Measurements from ENCODE around the gene GP1BA.

The GP1BA gene

DNA sequence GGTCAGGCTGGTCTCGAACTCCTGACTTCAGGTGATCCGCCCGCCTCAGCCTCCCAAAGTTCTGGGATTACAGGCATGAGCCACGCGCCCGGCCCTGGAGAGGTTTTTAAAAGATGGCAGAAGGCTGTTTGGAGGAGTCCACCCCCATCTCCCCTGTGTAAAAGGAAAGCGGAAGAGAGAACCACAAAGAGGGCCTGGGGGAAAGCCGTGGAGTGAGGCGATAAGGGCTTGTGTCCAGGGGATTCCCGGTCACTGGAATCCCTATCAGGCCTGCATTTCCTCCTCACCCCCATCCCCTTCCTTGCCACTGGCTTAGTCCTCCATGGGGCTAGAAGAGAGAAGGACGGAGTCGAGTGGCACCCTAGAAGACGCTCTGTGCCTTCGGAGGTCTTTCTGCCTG is at the start of gene GP1BA:
TSS of gene GP1BA (plus strand) at position 315 of the 400 bp plus-strand sequence. CDS start 328 bp downstream, outside the sequence.
- Histone ChIP-seq H3K27ac (ENCODE audit: low read length) (no peak within 1 kb of the TSS), H3K27me3 (ENCODE audit: low read depth, low read length) (no peaks in the 10 kb centered on the region), H3K4me3 (ENCODE audit: low read depth in 1 of 2, low read length in 2 of 2) (no peak within 1 kb of the TSS), H3K9me3 (ENCODE audit: control insufficient read depth in 1 of 2, low read length in 2 of 2) (no peaks in the 10 kb centered on the region), H3K4me1 (ENCODE audit: control insufficient read depth in 1 of 2, insufficient read depth in 2 of 2, low read length in 2 of 2) (peaks cover 0 to 9% of the 10 kb centered on the region in 2 donors), H3K36me3 (ENCODE audit: control insufficient read depth in 1 of 2, insufficient read depth in 2 of 2, low read length in 2 of 2) (peaks cover 5 to 14% of the 10 kb centered on the region in 2 donors)

DNA sequence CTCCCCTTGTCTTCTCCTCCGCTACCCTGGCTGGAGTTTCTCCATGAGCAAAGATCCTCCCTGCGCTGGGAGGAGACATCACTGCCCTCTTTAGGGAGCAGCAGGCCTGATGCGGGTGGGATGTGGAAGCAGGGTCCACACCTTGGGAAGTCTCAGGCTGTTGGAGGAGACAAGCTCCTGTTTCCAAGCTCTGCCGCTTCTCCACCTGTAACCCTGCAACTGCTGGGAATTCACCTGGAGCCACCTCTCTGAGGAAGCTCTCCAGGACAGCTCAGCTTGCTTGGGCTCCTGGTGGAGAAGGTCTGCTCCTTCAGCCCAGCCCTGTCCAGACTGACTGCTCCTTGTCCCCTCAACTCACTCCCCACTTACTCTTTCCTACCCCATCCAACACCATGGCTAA is 47.6 kb upstream of the GP1BA start:
- peaks cover 0 to 6% of the 10 kb centered on the region in 2 donors for H3K4me1 ChIP-seq (ENCODE audit: control insufficient read depth in 1 of 2, insufficient read depth in 2 of 2, low read length in 2 of 2)
- H3K36me3 ChIP-seq (ENCODE audit: control insufficient read depth in 1 of 2, insufficient read depth in 2 of 2, low read length in 2 of 2), result peaks cover 30 to 60% of the 10 kb centered on the region in 2 donors
- H3K27me3 ChIP-seq (ENCODE audit: low read depth, low read length), result no peaks in the 10 kb centered on the region
- no peak overlapping the region for H3K27ac ChIP-seq (ENCODE audit: low read length)
- H3K9me3 ChIP-seq (ENCODE audit: control insufficient read depth in 1 of 2, low read length in 2 of 2), result no peaks in the 10 kb centered on the region
- H3K4me3 ChIP-seq (ENCODE audit: low read depth in 1 of 2, low read length in 2 of 2), result no peak overlapping the region

GRCh38 chr17:4886830-4887229 is 45.2 kb upstream of the GP1BA start:
- H3K4me3 ChIP-seq (ENCODE audit: low read depth in 1 of 2, low read length in 2 of 2), result no peak overlapping the region
- H3K9me3 ChIP-seq (ENCODE audit: control insufficient read depth in 1 of 2, low read length in 2 of 2), result no peaks in the 10 kb centered on the region
- H3K4me1 ChIP-seq (ENCODE audit: control insufficient read depth in 1 of 2, insufficient read depth in 2 of 2, low read length in 2 of 2), result peaks cover 0 to 1% of the 10 kb centered on the region in 2 donors
- H3K36me3 ChIP-seq (ENCODE audit: control insufficient read depth in 1 of 2, insufficient read depth in 2 of 2, low read length in 2 of 2), result peaks cover 44 to 66% of the 10 kb centered on the region in 2 donors
- H3K27me3 ChIP-seq (ENCODE audit: low read depth, low read length), result no peaks in the 10 kb centered on the region
- no peak overlapping the region for H3K27ac ChIP-seq (ENCODE audit: low read length)

DNA sequence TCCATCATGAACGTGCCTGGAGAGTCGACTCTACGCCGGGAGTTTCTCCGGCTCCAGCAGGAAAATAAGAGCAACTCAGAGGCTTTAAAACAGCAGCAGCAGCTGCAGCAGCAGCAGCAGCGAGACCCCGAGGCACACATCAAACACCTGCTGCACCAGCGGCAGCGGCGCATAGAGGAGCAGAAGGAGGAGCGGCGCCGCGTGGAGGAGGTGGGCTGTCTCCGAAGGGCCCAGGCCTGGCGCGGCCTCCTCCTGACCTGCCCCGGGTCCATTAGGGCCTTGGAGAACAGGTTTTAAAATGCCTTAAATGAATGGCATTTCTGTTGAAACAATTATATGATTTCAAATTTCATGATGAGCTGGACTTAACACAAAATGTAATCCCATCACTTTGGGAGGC is 44.5 kb upstream of the GP1BA start:
- H3K27ac ChIP-seq (ENCODE audit: low read length), result no peak overlapping the region
- H3K27me3 ChIP-seq (ENCODE audit: low read depth, low read length), result no peaks in the 10 kb centered on the region
- H3K9me3 ChIP-seq (ENCODE audit: control insufficient read depth in 1 of 2, low read length in 2 of 2), result no peaks in the 10 kb centered on the region
- H3K4me1 ChIP-seq (ENCODE audit: control insufficient read depth in 1 of 2, insufficient read depth in 2 of 2, low read length in 2 of 2), result no peaks in the 10 kb centered on the region
- H3K4me3 ChIP-seq (ENCODE audit: low read depth in 1 of 2, low read length in 2 of 2), result no peak overlapping the region
- peaks cover 46 to 74% of the 10 kb centered on the region in 2 donors for H3K36me3 ChIP-seq (ENCODE audit: control insufficient read depth in 1 of 2, insufficient read depth in 2 of 2, low read length in 2 of 2)

GRCh38 chr17:4891411-4892410 is 40.4 kb upstream of the GP1BA start:
- no peaks in the 10 kb centered on the region for H3K9me3 ChIP-seq (ENCODE audit: control insufficient read depth in 1 of 2, low read length in 2 of 2)
- H3K27ac ChIP-seq (ENCODE audit: low read length), result no peak overlapping the region
- no peaks in the 10 kb centered on the region for H3K4me1 ChIP-seq (ENCODE audit: control insufficient read depth in 1 of 2, insufficient read depth in 2 of 2, low read length in 2 of 2)
- peaks cover 44 to 85% of the 10 kb centered on the region in 2 donors for H3K36me3 ChIP-seq (ENCODE audit: control insufficient read depth in 1 of 2, insufficient read depth in 2 of 2, low read length in 2 of 2)
- H3K27me3 ChIP-seq (ENCODE audit: low read depth, low read length), result no peaks in the 10 kb centered on the region
- H3K4me3 ChIP-seq (ENCODE audit: low read depth in 1 of 2, low read length in 2 of 2), result no peak overlapping the region

GRCh38 chr17:4892499-4893221 is 39.4 kb upstream of the GP1BA start:
- H3K27me3 ChIP-seq (ENCODE audit: low read depth, low read length), result no peaks in the 10 kb centered on the region
- no peaks in the 10 kb centered on the region for H3K4me1 ChIP-seq (ENCODE audit: control insufficient read depth in 1 of 2, insufficient read depth in 2 of 2, low read length in 2 of 2)
- H3K9me3 ChIP-seq (ENCODE audit: control insufficient read depth in 1 of 2, low read length in 2 of 2), result no peaks in the 10 kb centered on the region
- H3K36me3 ChIP-seq (ENCODE audit: control insufficient read depth in 1 of 2, insufficient read depth in 2 of 2, low read length in 2 of 2), result peaks cover 38 to 83% of the 10 kb centered on the region in 2 donors
- H3K27ac ChIP-seq (ENCODE audit: low read length), result no peak overlapping the region
- H3K4me3 ChIP-seq (ENCODE audit: low read depth in 1 of 2, low read length in 2 of 2), result no peak overlapping the region

DNA sequence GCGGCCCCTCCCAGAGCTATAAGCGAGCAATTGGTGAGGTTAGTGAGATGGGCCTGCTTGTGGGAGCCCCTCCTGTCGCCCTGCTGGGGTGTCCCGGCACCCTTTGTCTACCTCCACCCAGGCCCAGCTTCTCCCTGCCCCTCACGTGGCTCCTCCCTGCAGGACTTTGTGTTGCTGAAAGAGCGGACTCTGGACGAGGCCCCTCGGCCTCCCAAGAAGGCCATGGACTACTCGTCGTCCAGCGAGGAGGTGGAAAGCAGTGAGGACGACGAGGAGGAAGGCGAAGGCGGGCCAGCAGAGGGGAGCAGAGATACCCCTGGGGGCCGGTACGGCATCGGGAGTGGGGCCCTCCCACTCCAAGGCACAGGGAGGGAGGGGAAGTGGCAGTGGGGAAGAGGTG is 38.8 kb upstream of the GP1BA start:
- H3K27ac ChIP-seq (ENCODE audit: low read length), result no peak overlapping the region
- H3K4me1 ChIP-seq (ENCODE audit: control insufficient read depth in 1 of 2, insufficient read depth in 2 of 2, low read length in 2 of 2), result no peaks in the 10 kb centered on the region
- no peaks in the 10 kb centered on the region for H3K27me3 ChIP-seq (ENCODE audit: low read depth, low read length)
- no peaks in the 10 kb centered on the region for H3K9me3 ChIP-seq (ENCODE audit: control insufficient read depth in 1 of 2, low read length in 2 of 2)
- H3K4me3 ChIP-seq (ENCODE audit: low read depth in 1 of 2, low read length in 2 of 2), result no peak overlapping the region
- H3K36me3 ChIP-seq (ENCODE audit: control insufficient read depth in 1 of 2, insufficient read depth in 2 of 2, low read length in 2 of 2), result peaks cover 38 to 80% of the 10 kb centered on the region in 2 donors

DNA sequence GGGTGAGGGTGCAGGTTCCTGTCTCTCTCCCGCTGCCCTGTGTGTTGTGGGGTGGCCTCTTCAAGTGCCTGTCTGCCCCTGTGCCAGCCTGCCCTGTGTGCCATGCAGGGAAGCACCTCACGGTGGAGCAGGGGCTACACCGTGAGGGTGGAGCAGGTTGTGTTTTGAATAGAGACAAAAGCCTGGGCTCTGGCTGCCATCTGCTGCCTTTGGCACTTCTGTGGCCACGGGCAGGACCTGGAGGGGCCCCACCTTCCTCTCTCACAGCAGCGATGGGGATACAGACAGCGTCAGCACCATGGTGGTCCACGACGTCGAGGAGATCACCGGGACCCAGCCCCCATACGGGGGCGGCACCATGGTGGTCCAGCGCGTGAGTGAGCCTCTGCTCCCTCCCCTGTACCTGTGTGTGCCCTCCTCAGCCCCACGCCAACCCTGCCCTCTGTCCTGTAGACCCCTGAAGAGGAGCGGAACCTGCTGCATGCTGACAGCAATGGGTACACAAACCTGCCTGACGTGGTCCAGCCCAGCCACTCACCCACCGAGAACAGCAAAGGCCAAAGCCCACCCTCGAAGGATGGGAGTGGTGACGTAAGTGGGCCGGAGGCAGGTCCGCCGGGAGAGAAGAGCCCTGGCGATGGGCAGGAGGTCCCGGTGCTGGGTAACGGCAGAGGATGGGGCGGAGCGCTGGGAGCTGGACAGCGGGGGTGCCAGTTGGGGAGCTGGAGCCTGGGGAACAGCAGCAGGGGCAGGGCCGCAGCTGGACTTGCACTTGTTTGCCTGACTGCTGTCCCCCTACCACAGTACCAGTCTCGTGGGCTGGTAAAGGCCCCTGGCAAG is 38.1 kb upstream of the GP1BA start:
- H3K27ac ChIP-seq (ENCODE audit: low read length), result no peak overlapping the region

DNA sequence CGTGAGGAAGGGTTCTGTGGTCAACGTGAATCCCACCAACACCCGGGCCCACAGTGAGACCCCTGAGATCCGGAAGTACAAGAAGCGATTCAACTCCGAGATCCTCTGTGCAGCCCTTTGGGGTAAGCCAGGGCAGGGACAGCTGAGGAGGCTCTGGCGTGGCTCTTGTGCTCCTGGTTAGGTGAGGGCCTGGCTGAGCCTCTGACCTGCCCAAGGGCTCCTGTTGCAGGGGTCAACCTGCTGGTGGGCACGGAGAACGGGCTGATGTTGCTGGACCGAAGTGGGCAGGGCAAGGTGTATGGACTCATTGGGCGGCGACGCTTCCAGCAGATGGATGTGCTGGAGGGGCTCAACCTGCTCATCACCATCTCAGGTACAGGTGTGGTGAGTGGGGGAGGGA is 37.0 kb upstream of the GP1BA start:
- Histone ChIP-seq H3K9me3 (ENCODE audit: control insufficient read depth in 1 of 2, low read length in 2 of 2) (no peaks in the 10 kb centered on the region), H3K4me3 (ENCODE audit: low read depth in 1 of 2, low read length in 2 of 2) (no peak overlapping the region), H3K36me3 (ENCODE audit: control insufficient read depth in 1 of 2, insufficient read depth in 2 of 2, low read length in 2 of 2) (peaks cover 38 to 74% of the 10 kb centered on the region in 2 donors), H3K27ac (ENCODE audit: low read length) (no peak overlapping the region), H3K27me3 (ENCODE audit: low read depth, low read length) (peaks cover 7% of the 10 kb centered on the region), H3K4me1 (ENCODE audit: control insufficient read depth in 1 of 2, insufficient read depth in 2 of 2, low read length in 2 of 2) (peaks cover 0 to 11% of the 10 kb centered on the region in 2 donors)

More for the DNA sequence above, 38.1 kb upstream of the GP1BA start:
- Histone ChIP-seq H3K4me3 (ENCODE audit: low read depth in 1 of 2, low read length in 2 of 2) (no peak overlapping the region), H3K9me3 (ENCODE audit: control insufficient read depth in 1 of 2, low read length in 2 of 2) (no peaks in the 10 kb centered on the region), H3K27me3 (ENCODE audit: low read depth, low read length) (no peaks in the 10 kb centered on the region), H3K36me3 (ENCODE audit: control insufficient read depth in 1 of 2, insufficient read depth in 2 of 2, low read length in 2 of 2) (peaks cover 38 to 80% of the 10 kb centered on the region in 2 donors), H3K4me1 (ENCODE audit: control insufficient read depth in 1 of 2, insufficient read depth in 2 of 2, low read length in 2 of 2) (peaks cover 0 to 5% of the 10 kb centered on the region in 2 donors)

DNA sequence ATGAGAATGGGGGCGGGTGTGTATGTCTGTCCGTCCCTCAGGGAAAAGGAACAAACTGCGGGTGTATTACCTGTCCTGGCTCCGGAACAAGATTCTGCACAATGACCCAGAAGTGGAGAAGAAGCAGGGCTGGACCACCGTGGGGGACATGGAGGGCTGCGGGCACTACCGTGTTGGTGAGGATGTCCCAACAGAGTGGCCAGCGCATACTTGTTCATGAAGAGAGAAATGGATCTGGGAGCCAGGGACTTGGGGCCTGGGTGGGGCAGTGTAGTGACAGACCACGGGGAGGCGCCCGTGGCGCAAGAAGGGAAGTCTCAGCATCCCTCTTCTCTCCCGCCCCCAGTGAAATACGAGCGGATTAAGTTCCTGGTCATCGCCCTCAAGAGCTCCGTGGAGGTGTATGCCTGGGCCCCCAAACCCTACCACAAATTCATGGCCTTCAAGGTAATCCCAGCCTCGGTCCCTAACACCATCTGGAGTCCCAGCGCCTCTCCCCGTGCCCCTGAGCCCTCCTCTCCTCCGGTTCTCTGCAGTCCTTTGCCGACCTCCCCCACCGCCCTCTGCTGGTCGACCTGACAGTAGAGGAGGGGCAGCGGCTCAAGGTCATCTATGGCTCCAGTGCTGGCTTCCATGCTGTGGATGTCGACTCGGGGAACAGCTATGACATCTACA is 36.3 kb upstream of the GP1BA start:
- peaks cover 0 to 12% of the 10 kb centered on the region in 2 donors for H3K4me1 ChIP-seq (ENCODE audit: control insufficient read depth in 1 of 2, insufficient read depth in 2 of 2, low read length in 2 of 2)
- peaks cover 33 to 67% of the 10 kb centered on the region in 2 donors for H3K36me3 ChIP-seq (ENCODE audit: control insufficient read depth in 1 of 2, insufficient read depth in 2 of 2, low read length in 2 of 2)

More for the DNA sequence above, 36.3 kb upstream of the GP1BA start:
- no peak overlapping the region for H3K4me3 ChIP-seq (ENCODE audit: low read depth in 1 of 2, low read length in 2 of 2)
- H3K9me3 ChIP-seq (ENCODE audit: control insufficient read depth in 1 of 2, low read length in 2 of 2), result no peaks in the 10 kb centered on the region
- H3K27ac ChIP-seq (ENCODE audit: low read length), result no peak overlapping the region
- peaks cover 12% of the 10 kb centered on the region for H3K27me3 ChIP-seq (ENCODE audit: low read depth, low read length)

Data from muscle layer of duodenum (tissue), 2 donors.